Measurements from ENCODE around the gene ZNF865.

Gene ZNF865

DNA sequence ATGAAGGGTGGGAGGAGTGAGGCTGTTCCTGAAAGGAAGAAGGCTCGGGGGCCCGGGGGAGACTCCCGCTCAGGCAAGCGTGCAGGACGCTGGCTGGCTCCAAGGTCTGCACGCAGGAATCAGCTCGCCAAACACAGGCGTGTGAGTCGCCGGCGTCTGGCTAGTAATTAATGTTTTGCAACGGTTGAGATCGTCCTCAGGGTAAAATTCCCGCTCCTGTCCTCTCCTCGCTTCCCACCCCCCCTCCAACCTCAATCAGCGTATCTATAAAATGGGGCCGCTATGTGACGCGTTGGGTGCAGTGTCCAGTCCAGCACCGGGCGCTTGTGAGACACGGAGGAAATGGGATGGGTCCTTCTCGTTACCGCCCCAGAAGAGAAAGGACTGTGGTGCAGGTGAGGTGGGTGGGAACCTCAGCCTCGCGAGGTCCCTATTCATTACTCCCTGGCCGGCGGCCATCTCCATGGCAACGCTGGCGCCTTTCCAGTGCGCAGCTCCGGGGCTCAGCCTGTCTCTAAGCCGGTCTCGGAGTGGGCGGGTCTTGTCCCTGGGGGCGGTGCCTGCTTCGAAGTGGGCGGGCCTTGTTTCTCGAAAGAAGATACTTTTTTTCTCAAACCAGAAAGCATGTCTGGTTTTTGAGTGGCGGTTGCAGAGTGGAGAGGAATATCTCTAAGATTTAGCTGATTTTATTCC, 18.3 kb upstream of the ZNF865 start:
- DNase-seq, result peak; percentile 6 to 90 (median 80)

DNA sequence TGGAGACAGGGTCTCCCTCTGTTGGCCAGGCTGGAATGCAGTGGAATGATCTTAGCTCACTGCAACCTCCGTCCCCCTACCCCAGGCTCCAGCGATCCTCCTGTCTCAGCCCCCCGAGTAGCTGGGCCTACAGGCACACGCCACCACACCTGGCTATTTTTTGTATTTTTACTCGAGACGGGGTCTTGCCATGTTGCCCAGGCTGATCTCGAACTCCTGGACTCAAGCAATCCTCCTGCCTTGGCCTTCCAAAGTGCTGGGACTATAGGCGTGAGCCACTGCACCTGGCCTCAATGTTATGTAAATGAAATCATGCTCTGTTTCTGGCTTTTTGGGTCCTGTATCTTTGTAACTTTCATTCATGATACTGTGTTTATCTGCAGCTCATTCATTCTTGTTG, 16.7 kb upstream of the ZNF865 start:
- DNase-seq, result no peak

DNA sequence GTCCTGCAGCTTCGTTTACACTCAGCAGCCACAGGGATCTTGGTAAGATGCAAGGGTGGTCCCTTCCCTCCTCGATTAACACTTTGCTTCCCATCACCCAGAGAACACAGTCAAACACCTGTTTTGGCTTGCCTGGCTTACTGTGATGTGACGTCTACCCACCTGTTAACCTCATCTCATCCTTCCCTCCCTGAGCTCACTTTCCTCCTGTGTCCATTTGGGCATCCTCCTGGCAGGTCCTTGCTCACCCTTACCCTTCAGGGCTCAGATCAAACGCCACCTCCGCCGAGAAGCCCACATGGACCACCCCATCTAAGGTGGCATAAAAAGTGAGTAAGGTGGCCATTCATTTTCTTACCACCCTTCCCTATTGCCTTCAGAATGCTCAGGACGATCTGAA, 15.3 kb upstream of the ZNF865 start:
- DNase-seq, result no peak

DNA sequence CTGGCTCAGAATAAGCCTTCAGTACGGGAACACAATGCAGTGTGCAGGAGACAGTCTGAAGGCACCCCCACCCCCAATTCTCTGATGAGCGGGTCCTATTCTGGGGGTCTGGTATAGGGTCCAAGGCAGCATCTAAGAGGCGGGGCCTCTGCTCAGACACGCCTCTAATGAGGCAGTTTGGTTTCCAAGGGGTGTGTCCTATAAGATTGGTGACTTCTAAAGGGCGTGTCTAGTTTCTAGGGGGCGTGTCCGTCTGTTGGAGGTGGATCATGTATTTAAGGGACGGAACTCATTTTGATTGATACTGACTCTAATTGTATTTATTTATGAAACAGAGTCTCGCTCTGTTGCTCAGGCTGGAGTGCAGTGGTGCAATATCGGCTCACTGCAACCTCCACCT, 14.8 kb upstream of the ZNF865 start:
- DNase-seq, result no peak

DNA sequence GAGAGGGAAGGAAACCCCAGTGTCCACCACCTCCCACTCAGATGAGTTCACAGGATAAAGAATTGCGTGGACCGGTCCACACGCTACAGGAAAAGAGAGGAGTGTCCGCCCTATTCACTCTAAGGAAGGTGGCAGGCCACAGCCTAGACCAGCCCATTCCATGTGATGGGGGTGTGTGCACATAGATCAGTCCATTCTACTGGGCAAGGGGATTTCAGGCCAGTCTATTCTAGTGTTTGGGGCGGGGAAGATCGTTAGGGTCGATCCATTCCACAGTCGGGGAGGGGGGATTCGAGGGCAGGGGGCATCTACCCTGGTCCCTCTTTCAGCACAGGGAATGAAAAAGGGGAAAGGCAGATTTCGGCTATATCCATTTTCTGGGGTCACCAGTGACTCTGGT, 13.9 kb upstream of the ZNF865 start:
- no peak for DNase-seq

DNA sequence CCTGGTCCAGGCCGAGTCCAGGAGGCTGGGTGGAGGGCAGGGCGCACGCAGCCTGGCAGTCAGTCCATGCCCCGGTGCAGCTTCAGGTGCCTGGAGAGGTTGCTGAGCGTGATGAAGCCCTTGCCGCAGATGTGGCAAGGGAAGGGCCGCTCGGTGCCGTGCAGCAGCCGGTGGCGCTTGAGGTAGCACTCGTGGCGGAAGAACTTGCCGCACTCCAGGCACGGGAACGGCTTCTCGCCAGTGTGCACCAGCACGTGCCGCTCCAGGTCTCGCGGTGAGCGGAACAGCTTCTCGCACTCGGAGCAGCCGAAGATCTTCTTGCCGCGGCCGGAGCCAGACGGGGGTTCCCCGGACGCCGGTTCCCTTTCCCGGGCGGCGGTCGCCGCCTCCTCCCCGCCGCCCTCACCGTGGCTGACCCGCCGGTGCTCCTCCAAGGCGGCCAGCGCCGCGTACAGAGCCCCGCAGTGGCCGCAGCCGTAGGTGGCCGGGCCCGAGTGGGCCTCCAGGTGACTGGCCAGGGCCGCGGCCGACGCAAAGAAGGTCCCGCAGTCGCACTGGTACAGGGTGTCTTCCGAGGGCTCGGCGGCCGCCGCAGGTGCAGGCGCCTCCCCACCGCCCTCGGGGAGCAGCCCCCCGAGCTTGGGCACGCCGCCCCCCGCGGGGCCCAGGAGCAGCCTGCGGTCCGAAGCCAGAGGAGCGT, 12.9 kb upstream of the ZNF865 start:
- DNase-seq, result no peak

DNA sequence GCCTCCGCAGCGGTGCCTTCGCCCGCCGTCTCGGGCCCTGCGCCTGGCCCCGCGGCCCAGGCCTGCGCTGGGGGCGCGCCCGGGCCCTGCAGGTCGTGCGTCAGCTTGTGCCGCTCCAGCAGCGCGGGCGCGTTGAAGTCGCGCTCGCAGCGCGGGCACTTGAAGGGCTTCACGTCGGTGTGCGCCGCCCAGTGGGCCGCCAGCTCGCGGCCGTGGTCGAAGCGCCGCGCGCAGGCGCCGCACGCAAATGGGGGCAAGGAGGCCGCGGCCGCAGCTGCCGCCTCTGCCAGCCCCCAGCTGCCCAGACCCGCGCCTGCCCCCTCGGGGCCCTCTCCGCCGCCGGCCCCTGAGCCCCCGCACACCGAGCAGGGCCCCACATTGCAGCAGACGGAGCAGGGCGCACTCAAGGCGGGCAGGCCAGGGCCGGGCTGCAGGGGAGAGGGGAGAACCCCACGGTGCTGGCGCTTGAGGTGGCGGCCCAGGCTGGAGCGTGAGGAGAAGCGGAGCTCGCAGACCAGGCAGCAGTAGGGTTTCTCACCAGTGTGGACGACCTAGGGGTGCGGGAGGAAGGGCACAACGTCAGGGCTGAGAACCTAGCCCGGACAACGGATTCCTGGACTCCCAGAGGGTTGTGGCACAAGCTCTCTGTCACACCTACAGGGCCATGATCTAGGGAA, 12.2 kb upstream of the ZNF865 start:
- DNase-seq, result no peak

DNA sequence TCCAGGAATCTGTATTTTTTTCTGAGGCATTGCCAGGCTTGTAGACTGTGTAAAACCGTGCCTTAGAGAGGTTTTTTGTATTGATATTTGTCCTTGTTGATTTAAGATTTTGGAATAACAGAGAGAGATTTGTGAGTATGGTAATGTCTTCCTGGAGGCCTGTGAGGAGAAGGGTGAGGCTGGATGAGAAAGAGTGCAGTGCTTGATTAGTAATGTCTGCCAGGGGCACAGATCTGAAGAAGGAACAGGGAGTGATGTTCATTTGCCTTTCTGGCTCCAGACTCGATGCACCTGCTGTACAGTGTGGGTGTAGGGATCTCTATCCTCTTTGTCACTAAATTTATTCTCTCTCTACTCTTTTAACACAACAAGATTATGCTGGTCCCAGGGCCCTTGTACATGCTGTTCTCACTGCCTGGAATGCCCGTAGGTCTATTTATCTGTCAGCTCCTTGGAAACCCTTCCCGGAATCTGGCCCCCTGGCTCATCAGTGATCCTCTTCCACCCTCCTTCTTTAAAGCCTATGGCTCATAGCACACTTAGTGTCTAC, 10.4 kb upstream of the ZNF865 start:
- no peak for DNase-seq

DNA sequence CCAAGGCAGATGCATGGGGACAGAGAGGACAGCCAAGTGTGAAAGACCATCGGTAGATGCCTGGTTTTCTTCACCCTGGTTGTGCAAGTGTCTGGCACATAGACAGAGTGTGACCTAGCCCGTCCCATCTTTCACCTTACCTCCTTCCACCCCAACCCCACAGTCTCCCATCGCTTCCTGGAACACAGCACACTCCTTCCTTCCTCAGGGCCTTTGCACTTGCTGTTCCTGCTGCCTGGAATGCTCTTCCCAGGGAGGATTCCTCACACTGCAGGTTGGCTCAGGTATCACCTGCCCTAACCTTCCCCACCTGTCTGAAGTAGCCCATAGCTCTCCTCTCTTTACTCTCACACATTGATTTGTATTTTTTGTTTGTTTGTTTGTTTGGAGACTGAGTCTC, 9.1 kb upstream of the ZNF865 start:
- no peak for DNase-seq

DNA sequence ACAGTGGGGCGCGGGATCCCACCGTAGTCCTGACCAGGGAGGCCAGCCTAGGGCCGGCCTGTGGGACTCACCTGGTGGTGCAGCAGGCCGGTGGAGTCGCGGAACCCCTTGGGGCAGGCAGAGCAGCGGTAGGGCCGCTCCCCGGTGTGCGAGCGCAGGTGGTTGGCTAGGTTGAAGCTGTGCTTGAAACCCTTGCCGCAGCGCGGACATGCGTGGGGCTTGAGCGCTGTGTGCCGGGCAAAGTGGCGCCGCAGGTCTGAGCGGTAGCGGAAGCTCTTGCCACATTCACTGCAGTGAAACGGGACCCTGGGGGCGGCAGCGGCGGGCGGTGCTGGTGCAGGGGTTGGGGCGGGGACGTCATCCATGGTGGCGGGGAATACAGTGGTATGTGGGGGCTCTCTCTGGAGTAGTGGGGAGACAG, 7.9 kb upstream of the ZNF865 start:
- DNase-seq, result no peak

DNA sequence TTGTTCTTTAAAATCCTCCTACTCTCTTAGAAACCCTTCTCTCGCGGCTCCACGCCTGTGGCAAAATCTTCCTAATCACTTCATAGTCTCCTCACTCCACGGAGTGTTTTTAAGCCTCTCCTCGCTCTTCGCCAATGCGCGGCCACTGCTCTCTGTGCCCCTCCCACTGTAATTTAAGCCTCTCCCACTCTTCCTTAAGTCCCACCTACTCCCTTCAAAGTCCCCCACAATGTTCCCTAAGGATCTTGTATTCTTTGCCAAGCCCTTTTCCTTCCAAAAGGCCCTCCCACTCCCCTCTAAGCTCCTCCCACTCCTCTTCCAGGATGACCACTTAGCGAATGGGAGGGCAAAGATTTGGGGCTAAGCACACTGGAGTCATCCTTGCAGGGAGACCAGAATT, 7.4 kb upstream of the ZNF865 start:
- no peak for DNase-seq

DNA sequence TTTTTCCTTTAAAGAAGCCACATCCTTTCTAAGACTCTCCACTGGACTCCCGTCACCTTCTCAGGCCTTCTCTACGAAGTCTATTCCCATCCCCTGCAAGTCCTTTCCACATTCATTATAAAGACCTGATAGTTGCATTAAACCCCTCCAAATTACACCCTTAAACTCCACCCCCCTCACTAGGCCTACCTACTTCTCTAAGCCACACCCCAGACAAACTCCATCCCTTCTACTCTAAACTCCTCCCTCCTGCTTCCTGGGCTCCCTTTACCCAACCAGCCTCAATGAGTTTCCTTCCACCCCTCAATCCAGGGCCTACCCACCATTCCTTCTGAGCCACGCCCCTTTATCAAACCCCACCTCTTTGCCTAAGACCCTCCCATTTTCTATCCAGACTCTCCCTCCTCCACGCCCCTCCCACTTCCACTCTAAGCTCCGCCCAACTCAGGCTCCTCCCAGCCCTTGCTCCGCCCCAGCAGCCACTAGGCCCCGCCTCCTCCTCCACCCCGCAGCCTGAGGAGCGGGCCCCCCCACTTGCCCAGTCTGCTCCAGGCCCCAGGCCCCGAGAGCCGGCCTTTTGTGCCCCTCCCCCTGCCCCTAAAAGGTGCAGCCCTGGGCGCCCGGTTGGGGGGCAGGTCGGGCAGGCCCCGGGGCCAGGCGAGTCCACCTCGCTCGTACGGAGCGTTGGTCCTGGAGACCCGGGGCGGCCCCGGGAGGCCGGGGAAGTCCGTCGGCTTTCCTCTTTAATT, 6.6 kb upstream of the ZNF865 start:
- DNase-seq, result peak; percentile 40 to 97 (median 94)

DNA sequence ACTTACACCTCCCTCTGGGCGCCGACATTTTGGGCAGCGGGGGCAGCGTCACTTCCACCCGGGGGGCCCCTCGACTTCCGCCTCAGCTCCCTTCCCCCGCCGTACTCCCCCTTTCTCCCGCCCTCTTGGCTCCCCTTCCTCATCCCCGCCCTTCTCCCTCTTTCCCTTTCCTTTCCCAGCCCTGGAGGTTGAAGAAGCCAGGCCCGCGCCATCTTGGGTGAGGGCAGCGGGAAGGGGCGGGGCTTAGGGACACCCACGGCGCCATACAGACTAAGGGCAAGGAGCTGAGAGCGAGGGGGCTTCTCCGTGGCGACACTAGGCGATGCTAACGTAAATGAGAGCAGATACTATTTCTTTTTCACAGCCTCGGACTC, 6.0 kb upstream of the ZNF865 start, which contains the start of gene FIZ1:
FIZ1 (minus strand) TSS at position 50 of the 374 bp plus-strand sequence. CDS start 1,652 bp downstream, outside the sequence.
- DNase-seq, result peak; percentile 87 to 99 (median 98)

DNA sequence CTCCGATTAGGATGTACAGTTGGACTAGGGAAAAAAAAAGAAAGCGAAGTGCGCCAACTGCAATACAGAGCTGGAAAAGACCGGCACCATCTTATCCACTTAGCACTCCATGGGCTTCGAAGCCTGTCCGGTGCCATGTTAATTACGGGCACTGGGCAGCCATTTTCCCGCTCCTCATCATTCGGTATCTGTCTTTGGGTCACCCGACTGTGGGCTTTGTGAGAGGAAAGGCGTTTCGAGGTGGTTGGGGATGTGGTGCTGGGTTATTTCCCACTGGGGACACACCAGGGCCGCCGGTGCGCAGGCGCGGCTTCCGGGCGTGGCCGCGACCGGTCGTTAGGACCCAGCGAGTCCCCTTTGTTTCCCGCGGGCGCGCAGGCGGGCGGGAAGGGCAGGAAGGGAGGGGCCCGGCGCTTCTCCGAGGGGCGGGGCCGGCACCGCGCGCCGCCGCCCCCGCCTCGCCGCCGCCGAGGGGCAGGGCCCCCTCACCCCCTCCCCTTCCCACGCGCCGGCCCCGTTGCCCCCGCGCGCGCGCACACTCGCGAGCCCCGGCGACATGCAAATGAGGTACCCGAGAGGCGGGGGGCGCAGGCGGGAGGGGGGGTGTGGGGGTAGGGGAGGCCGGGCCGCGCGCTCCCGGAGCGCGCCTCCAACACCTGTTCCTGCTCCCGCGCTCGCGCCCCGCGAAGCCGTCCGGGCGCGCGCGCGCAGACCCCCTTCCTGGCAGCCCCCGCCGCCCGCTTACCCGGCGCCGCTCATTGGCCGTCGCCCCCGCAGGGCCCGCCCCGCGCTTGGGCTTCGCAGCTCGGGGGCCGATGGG, 5.4 kb upstream of the ZNF865 start, which contains the start of gene ZNF524:
ZNF524 (plus strand) TSS at position 447 of the 820 bp plus-strand sequence. CDS start 1,825 bp downstream, outside the sequence.
- DNase-seq, result peak; percentile 67 to 99 (median 96)

DNA sequence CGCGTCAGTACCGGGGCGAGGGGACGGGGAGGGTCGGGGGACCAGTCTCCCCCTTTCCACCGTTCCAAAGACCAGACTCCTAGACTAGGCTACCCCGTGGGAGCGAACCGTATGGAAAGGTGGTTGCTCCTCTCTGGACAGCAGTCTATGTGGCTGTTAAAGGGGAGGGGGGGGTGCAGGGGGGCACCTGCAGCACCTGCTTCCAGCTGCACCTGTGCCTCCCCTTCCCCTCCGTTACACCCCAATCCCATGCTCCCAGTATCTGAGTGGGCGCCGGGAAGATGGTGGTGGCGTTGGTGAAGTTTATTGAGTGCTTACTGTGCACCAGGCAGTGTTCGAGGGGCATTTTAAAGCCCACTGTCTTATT, 4.8 kb upstream of the ZNF865 start:
- peak in 2 of 14 donors; percentile 48 to 55 for DNase-seq

DNA sequence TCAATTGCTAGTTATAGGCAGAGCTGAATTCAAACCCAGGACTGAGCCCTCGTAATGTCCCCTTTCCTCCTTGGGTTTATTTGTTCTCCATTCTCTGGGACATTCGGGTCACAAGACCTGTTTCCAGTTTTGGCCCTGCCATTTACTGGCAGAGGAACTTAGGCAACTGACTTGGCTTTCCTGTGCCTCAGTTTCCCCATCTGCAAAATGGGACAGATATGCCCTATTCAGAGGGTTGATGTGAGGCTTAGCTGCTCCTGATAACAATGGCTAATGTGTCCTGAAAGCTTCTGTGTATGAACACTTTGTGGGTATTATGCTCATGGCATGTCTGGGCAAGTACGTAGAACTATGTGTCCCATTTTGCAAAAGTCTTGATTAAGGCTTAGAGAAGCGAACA, 4.4 kb upstream of the ZNF865 start:
- peak in 3 of 14 donors; percentile 13 to 33 (median 20) for DNase-seq

DNA sequence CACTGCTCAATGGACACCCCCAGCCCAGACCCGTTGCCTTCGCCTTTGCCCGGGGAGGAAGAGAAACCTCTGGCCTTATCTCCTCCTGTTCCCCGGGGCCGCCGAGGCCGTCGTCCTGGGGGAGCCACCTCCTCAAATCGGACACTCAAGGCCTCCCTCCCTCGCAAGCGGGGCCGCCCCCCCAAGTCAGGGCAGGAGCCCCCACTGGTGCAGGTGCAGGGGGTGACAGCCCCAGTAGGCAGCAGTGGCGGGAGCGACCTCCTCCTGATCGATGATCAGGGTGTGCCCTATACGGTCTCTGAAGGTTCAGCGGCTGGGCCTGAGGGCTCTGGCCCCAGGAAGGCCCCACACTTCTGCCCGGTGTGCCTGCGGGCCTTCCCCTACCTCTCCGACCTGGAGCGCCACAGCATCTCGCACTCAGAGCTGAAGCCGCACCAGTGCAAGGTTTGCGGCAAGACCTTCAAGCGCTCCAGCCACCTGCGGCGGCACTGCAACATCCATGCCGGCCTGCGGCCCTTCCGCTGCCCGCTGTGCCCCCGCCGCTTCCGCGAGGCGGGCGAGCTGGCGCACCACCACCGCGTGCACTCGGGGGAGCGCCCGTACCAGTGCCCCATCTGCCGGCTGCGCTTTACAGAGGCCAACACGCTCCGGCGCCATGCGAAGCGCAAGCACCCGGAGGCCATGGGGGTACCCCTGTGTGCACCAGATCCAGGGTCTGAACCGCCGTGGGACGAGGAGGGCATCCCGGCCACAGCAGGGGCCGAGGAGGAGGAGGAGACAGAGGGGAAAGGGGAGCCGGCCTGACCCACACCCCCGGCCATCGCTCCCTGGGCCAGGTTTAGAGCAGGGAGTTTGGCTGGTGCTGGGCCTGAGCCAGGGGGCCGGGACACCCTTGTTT, 3.1 kb upstream of the ZNF865 start:
- DNase-seq, result no peak

DNA sequence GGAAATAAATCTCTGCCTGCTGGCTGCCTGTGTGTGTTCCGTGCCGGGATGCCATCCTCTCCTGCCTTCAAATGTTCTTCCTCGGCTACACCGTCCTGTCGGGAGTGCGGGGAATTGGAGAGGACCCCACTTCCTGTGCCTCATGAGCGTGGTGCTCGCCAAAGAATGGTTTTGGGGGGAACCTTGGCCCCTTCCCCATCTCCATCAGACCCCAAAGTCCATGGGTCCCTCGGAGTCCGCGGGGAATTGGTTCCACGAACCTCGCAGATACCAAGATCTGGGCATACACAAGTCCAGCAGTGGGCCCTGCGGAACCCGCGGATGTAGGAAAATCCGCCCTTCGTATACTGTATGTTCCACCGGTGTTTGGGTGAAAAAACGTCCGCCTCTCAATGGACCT, 2.3 kb upstream of the ZNF865 start:
- DNase-seq, result no peak

DNA sequence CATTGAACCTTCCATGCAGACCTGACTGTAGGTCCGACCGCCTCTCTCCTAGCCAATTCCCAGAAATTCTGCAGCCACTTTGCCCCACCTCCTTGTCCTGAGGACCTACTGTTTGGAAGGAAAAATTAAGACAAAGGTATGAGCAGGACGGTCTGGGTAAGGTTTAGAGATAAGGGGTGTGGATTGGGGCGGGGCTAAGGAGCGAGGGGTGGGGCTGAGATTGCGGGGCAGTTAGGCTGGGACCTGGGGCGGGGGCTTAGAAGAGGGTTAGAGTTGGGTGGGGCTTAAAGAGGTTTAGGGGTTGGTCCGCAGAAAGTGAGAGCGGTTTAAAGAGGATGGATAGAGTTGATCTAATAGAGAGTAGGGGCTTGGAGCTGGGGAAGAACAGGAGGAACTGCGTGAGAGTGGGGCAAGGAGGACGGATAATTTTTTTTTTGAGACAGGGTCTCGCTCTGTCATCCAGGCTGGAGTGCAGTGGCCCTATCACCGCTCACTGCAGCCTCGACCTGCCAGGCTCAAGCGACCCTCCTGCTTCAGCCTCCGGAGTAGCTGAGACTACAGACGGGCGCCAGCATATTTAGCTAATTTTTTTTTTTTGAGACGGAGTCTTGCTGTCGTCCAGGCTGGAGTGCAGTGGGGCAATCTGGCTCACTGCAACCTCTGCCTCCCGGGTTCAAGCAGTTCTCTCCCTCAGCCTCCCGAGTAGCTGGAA, 1.7 kb upstream of the ZNF865 start:
- DNase-seq, result no peak

DNA sequence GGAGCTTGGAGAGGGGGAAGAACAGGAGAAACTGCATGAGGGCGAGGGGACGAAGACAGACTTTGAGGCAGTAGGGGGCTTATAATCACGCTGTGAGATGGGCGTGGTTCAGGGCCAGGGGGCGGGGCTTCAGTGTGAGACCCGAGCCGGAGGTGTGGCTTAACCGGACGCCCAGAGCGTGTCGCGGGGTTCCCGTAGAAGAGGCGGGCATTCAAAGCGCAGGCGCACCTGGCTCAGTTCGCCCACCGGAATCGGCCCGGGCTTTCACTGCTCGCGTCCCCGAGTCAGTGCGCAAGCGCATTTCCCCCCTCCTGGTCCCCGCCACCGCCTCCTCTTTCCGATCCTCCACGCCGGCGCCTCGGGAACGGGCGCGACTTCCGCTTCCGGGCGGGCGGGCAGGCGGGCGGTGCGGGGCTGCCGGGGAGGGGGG, 225 bp upstream of the ZNF865 start:
- DNase-seq, result peak; percentile 69 to 96 (median 90)
